Neural cell (in vitro differentiated cells): ENCODE measurements around the gene SMIM35. TPM values are rescaled to one million over a fixed set of nuclear protein-coding genes. Genes with fewer than 3 reads are reported as not detected.

ENCODE experiments used
- H2AFZ ChIP-seq: fragments of 200-600, 300-800 bp; sonication (generic), shearing (Covaris generic); 2 replicates; pipeline ENCODE4 v1.6.0; 2014; ENCODE audit warnings: low read depth, mild to moderate bottlenecking, antibody characterized with exemption, low read length, moderate library complexity
- H3F3A ChIP-seq: fragments of 200-600 bp; shearing (Covaris generic); 2 replicates; pipeline ENCODE4 v1.6.1; 2016; ENCODE audit warnings: mild to moderate bottlenecking, moderate library complexity, mixed read lengths, antibody characterized with exemption, low read length; ENCODE audit not compliant: insufficient read depth, poor library complexity, severe bottlenecking
- H3K27ac ChIP-seq: fragments of 200-600, 300-800 bp; sonication (generic), shearing (Covaris generic); 2 replicates; pipeline ENCODE4 v1.5.1; 2014; ENCODE audit warnings: mild to moderate bottlenecking, low read length, moderate library complexity
- H3K27me3 ChIP-seq: fragments of 300-800, 200-600 bp; sonication (generic), shearing (Covaris generic); 2 replicates; pipeline ENCODE4 v1.6.0; 2014; ENCODE audit warnings: mild to moderate bottlenecking, low read depth, low read length, moderate library complexity; ENCODE audit not compliant: insufficient read depth
- H3K36me3 ChIP-seq: fragments of 300-800, 200-600 bp; sonication (generic), shearing (Covaris generic); 2 replicates; pipeline ENCODE4 v1.5.1; 2014; ENCODE audit warnings: mild to moderate bottlenecking, antibody characterized with exemption, low read length, moderate library complexity; ENCODE audit not compliant: insufficient read depth
- H3K4me2 ChIP-seq: fragments of 300-800, 200-600 bp; sonication (generic), shearing (Covaris generic); 2 replicates; pipeline ENCODE4 v1.6.0; 2014; ENCODE audit warnings: mild to moderate bottlenecking, low read length
- H3K4me3 ChIP-seq: fragments of 300-800, 200-600 bp; sonication (generic), shearing (Covaris generic); 2 replicates; pipeline ENCODE4 v1.5.1; 2014; ENCODE audit warnings: mild to moderate bottlenecking, low read length, moderate library complexity
- H3K79me2 ChIP-seq: fragments of 200-600 bp; shearing (Covaris generic); replicated peaks from 2 replicates; pipeline ENCODE4 v1.6.0; 2014; ENCODE audit warnings: mild to moderate bottlenecking, low read length, moderate library complexity; ENCODE audit not compliant: insufficient read depth
- H3K9ac ChIP-seq: fragments of 300-800, 200-600 bp; sonication (generic), shearing (Covaris generic); 2 replicates; pipeline ENCODE4 v1.6.1; 2016; ENCODE audit warnings: mild to moderate bottlenecking, low read length, mixed read lengths
- H3K9me2 ChIP-seq: fragments of 200-600 bp; shearing (Covaris generic); 2 replicates; pipeline ENCODE4 v1.6.1; 2016; ENCODE audit warnings: mild to moderate bottlenecking, low read length, mixed read lengths; ENCODE audit not compliant: insufficient read depth
- H3K9me3 ChIP-seq: fragments of 200-600, 300-800 bp; sonication (generic), shearing (Covaris generic); 2 replicates; pipeline ENCODE4 v1.6.1; 2016; ENCODE audit warnings: mild to moderate bottlenecking, mixed run types, low read length, moderate library complexity, mixed read lengths
- H4K20me1 ChIP-seq: fragments of 200-600 bp; shearing (Covaris generic); 2 replicates; pipeline ENCODE4 v1.6.1; 2016; ENCODE audit warnings: mild to moderate bottlenecking, mixed run types; ENCODE audit not compliant: insufficient read depth
- EP300 ChIP-seq: fragments of 450-650 bp; conservative IDR thresholded peaks from 2 replicates; pipeline ENCODE4 v1.6.1; 2014; ENCODE audit warnings: antibody characterized with exemption, mild to moderate bottlenecking, moderate library complexity; ENCODE audit not compliant: poor library complexity, severe bottlenecking
- EZH2 ChIP-seq: fragments of 200-600, 300-800 bp; shearing (Covaris generic), sonication (generic); IDR thresholded peaks from 2 replicates; pipeline ENCODE4 v1.6.1; 2014; ENCODE audit warnings: antibody characterized with exemption, low read length, borderline replicate concordance, mild to moderate bottlenecking; ENCODE audit not compliant: insufficient read depth, poor library complexity, severe bottlenecking
- MXI1 ChIP-seq: fragments of 450-650 bp; conservative IDR thresholded peaks from 2 replicates; pipeline ENCODE4 v1.6.1; 2014; ENCODE audit warnings: antibody characterized with exemption, mild to moderate bottlenecking; ENCODE audit not compliant: poor library complexity, severe bottlenecking
- POLR2AphosphoS5 ChIP-seq: IDR thresholded peaks from 2 replicates; pipeline ENCODE4 v1.6.1; 2012
- RAD21 ChIP-seq: fragments of 450-650 bp; conservative IDR thresholded peaks from 2 replicates; pipeline ENCODE4 v1.6.1; 2014; ENCODE audit warnings: antibody characterized with exemption, mild to moderate bottlenecking, moderate library complexity
- REST ChIP-seq: IDR thresholded peaks from 2 replicates; pipeline ENCODE4 v1.6.1; 2012; ENCODE audit warnings: borderline replicate concordance
- SMC3 ChIP-seq: fragments of 450-650 bp; conservative IDR thresholded peaks from 2 replicates; pipeline ENCODE4 v1.6.1; 2014; ENCODE audit warnings: antibody characterized with exemption, mild to moderate bottlenecking, moderate library complexity; ENCODE audit not compliant: poor library complexity
- TAF1 ChIP-seq: IDR thresholded peaks from 2 replicates; pipeline ENCODE4 v1.6.1; 2012; ENCODE audit warnings: low read depth
- polyA plus RNA-seq: library from polyadenylated mRNA; depleted of rRNA; stranded (reverse); fragments of >200 nt; gene quantifications from 2 replicates; pipeline ENCODE4 v1.2.3, GENCODE V29; 2014
- TF ChIP-seq, protein P1 (sequence below): fragments of 450-650 bp; IDR thresholded peaks from 2 replicates; pipeline ENCODE4 v1.5.1; 2014; ENCODE audit warnings: antibody characterized with exemption, mild to moderate bottlenecking, moderate library complexity; ENCODE audit not compliant: poor library complexity, severe bottlenecking

Gene SMIM35
- polyA plus RNA-seq, 1 donor from 2014 or later: not detected

DNA sequence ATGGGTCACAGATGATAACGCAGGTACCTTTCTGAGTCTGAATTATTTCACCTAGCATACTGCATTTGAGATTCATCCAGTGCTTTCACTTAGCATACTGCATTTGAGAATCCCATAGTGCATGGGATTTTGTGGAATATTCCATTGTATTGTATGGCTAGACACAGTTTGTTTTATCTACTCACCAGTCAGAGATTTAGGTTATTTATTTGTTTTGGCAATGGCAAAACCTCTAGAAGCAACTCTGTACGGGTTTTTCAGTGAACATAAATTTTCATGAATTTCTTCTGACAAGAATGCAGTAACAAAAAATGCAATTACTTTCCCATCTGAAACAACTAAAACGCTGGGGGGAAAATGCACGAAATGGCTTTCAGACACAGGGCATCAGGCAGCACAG is 41.5 kb upstream of the SMIM35 start:
- H3K9ac ChIP-seq: no peak overlapping the region
- no peaks in the 10 kb centered on the region for H3K36me3 ChIP-seq
- H3K27ac ChIP-seq: no peak overlapping the region
- no peaks in the 10 kb centered on the region for H3K27me3 ChIP-seq
- H4K20me1 ChIP-seq: no peaks in the 10 kb centered on the region
- no peaks in the 10 kb centered on the region for H3K9me3 ChIP-seq
- H2AFZ ChIP-seq: no peak overlapping the region
- TF ChIP-seq TAF1: no peak
- no peak for TF ChIP-seq POLR2AphosphoS5
- TF ChIP-seq SMC3: no peak
- no peak for TF ChIP-seq REST
- no peak for TF ChIP-seq EZH2
- no peak overlapping the region for H3K4me2 ChIP-seq
- no peaks in the 10 kb centered on the region for H3K9me2 ChIP-seq
- no peak overlapping the region for H3K4me3 ChIP-seq
- no peaks in the 10 kb centered on the region for H3F3A ChIP-seq
- H3K79me2 ChIP-seq: no peaks in the 10 kb centered on the region

GRCh38 chr11:118126082-118126838 is 39.5 kb upstream of the SMIM35 start:
- Histone ChIP-seq H3K27ac (no peak overlapping the region), H3K9ac (no peak overlapping the region), H3K4me3 (no peak overlapping the region), H3K27me3 (no peaks in the 10 kb centered on the region), H3K9me2 (no peaks in the 10 kb centered on the region), H3K79me2 (no peaks in the 10 kb centered on the region), H2AFZ (no peak overlapping the region), H3K9me3 (no peaks in the 10 kb centered on the region), H4K20me1 (no peaks in the 10 kb centered on the region), H3F3A (no peaks in the 10 kb centered on the region), H3K36me3 (no peaks in the 10 kb centered on the region), H3K4me2 (no peak overlapping the region)
- TF ChIP-seq REST (no peak), TAF1 (no peak), POLR2AphosphoS5 (no peak), EP300 (no peak), EZH2 (no peak), RAD21 (no peak), MXI1 (no peak), SMC3 (no peak)
- TF ChIP-seq, protein P1, sequence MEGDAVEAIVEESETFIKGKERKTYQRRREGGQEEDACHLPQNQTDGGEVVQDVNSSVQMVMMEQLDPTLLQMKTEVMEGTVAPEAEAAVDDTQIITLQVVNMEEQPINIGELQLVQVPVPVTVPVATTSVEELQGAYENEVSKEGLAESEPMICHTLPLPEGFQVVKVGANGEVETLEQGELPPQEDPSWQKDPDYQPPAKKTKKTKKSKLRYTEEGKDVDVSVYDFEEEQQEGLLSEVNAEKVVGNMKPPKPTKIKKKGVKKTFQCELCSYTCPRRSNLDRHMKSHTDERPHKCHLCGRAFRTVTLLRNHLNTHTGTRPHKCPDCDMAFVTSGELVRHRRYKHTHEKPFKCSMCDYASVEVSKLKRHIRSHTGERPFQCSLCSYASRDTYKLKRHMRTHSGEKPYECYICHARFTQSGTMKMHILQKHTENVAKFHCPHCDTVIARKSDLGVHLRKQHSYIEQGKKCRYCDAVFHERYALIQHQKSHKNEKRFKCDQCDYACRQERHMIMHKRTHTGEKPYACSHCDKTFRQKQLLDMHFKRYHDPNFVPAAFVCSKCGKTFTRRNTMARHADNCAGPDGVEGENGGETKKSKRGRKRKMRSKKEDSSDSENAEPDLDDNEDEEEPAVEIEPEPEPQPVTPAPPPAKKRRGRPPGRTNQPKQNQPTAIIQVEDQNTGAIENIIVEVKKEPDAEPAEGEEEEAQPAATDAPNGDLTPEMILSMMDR: no peak
